Stimulated activated effector memory CD8-positive, alpha-beta T cell treated with anti-CD3 and anti-CD28 coated beads, Interleukin-12 subunit alpha, Interleukin-12 subunit beta, amount 100 ng/mL, for 72 hours (primary cell): ENCODE results near the gene VPS26B.
"Not testable (repeated sequence)": the region's sequence is repeated elsewhere in the genome, so short reads cannot be mapped to it uniquely, and the experiment has no call there.

Experiments
- ATAC-seq: fragments of 150-1000 bp; cut with Tn5 transposase; 2 replicates; pipeline ENCODE4 v1.10.0; 2021
- DNase-seq, 2 donors: peaks; one replicate each; pipeline ENCODE4 v3.0.0; 2021 to 2022; ENCODE audit warnings: low spot score in 2 of 2
- H3K27ac Mint-ChIP-seq: one replicate; pipeline ENCODE4 v1.8.0; 2022; ENCODE audit warnings: mild to moderate bottlenecking, mixed read lengths
- H3K36me3 Mint-ChIP-seq: one replicate; pipeline ENCODE4 v1.8.0; 2022; ENCODE audit warnings: mild to moderate bottlenecking, mixed read lengths
- H3K4me1 Mint-ChIP-seq: one replicate; pipeline ENCODE4 v1.8.0; 2022; ENCODE audit warnings: mixed read lengths
- H3K4me3 Mint-ChIP-seq: one replicate; pipeline ENCODE4 v1.8.0; 2022; ENCODE audit warnings: mild to moderate bottlenecking, mixed read lengths
- H3K9me3 Mint-ChIP-seq: one replicate; pipeline ENCODE4 v1.8.0; 2022; ENCODE audit warnings: mixed read lengths

Gene VPS26B

GRCh38 chr11:134223836-134224709 is at the start of gene VPS26B, which contains the start of gene NCAPD3:
TSS of gene VPS26B (plus strand) at chr11:134224671. CDS start at chr11:134225123, 452 bp downstream.
TSS of gene NCAPD3 (minus strand) at chr11:134223967. CDS start at chr11:134223926, 41 bp downstream.
- peaks cover 60% of the 10 kb centered on the region for H3K36me3 Mint-ChIP-seq
- peak; percentile 92 to 97 for DNase-seq
- no peaks in the 10 kb centered on the region for H3K9me3 Mint-ChIP-seq
- H3K4me3 Mint-ChIP-seq = peak within 1 kb of the TSS; percentile 95
- peak; percentile 85 for ATAC-seq
- peaks cover 57% of the 10 kb centered on the region for H3K4me1 Mint-ChIP-seq
- peak within 1 kb of the TSS; percentile 97 for H3K27ac Mint-ChIP-seq

- peak in 1 of 2 donors; percentile 15 for DNase-seq
- H3K36me3 Mint-ChIP-seq = peaks cover 93% of the 10 kb centered on the region
- H3K9me3 Mint-ChIP-seq = no peaks in the 10 kb centered on the region
- no peak overlapping the region for H3K27ac Mint-ChIP-seq
- H3K4me1 Mint-ChIP-seq = no peaks in the 10 kb centered on the region
- ATAC-seq = no peak
- no peak overlapping the region for H3K4me3 Mint-ChIP-seq
Observed at GRCh38 chr11:134176284-134176683, 48.2 kb upstream of the VPS26B start.

- H3K36me3 Mint-ChIP-seq = peaks cover 80% of the 10 kb centered on the region
- no peak for DNase-seq
- H3K27ac Mint-ChIP-seq = peak overlapping the region; percentile 20
Observed at GRCh38 chr11:134178032-134178674, 46.3 kb upstream of the VPS26B start.

GRCh38 chr11:134181707-134182106 is 42.8 kb upstream of the VPS26B start:
- Mint-ChIP-seq H3K36me3 (peaks cover 80% of the 10 kb centered on the region), H3K9me3 (no peaks in the 10 kb centered on the region), H3K4me3 (no peak overlapping the region), H3K27ac (no peak overlapping the region), H3K4me1 (no peaks in the 10 kb centered on the region)
- ATAC-seq = no peak
- DNase-seq = no peak

More at GRCh38 chr11:134178032-134178674, 46.3 kb upstream of the VPS26B start:
- no peaks in the 10 kb centered on the region for H3K9me3 Mint-ChIP-seq
- H3K4me3 Mint-ChIP-seq = no peak overlapping the region
- no peak for ATAC-seq
- H3K4me1 Mint-ChIP-seq = no peaks in the 10 kb centered on the region

GRCh38 chr11:134188092-134188491 is 36.4 kb upstream of the VPS26B start:
- H3K4me3 Mint-ChIP-seq, H3K9me3 Mint-ChIP-seq, H3K27ac Mint-ChIP-seq, DNase-seq, H3K4me1 Mint-ChIP-seq, ATAC-seq: not testable (repeated sequence)
- peaks cover 99% of the 10 kb centered on the region for H3K36me3 Mint-ChIP-seq

GRCh38 chr11:134196756-134197155 is 27.7 kb upstream of the VPS26B start:
- DNase-seq = no peak
- H3K36me3 Mint-ChIP-seq = peaks cover 100% of the 10 kb centered on the region
- no peak for ATAC-seq
- peaks cover 6% of the 10 kb centered on the region for H3K4me1 Mint-ChIP-seq
- no peak overlapping the region for H3K4me3 Mint-ChIP-seq
- no peaks in the 10 kb centered on the region for H3K9me3 Mint-ChIP-seq
- peak overlapping the region; percentile 20 for H3K27ac Mint-ChIP-seq

- Mint-ChIP-seq H3K27ac (no peak overlapping the region), H3K36me3 (peaks cover 100% of the 10 kb centered on the region), H3K4me3 (no peak overlapping the region), H3K9me3 (no peaks in the 10 kb centered on the region), H3K4me1 (peaks cover 6% of the 10 kb centered on the region)
- ATAC-seq (no peak), DNase-seq (no peak)
Observed at GRCh38 chr11:134199531-134199930, 24.9 kb upstream of the VPS26B start.

- no peak for DNase-seq
- Mint-ChIP-seq H3K27ac (no peak overlapping the region), H3K4me1 (peaks cover 6% of the 10 kb centered on the region), H3K9me3 (no peaks in the 10 kb centered on the region), H3K4me3 (no peak overlapping the region), H3K36me3 (peaks cover 100% of the 10 kb centered on the region)
- ATAC-seq = no peak
Observed at GRCh38 chr11:134200688-134201087, 23.8 kb upstream of the VPS26B start.

GRCh38 chr11:134202661-134203060 is 21.8 kb upstream of the VPS26B start:
- ATAC-seq (no peak), DNase-seq (no peak)
- Mint-ChIP-seq H3K27ac (no peak overlapping the region), H3K4me3 (no peak overlapping the region), H3K4me1 (no peaks in the 10 kb centered on the region), H3K9me3 (no peaks in the 10 kb centered on the region), H3K36me3 (peaks cover 99% of the 10 kb centered on the region)

- H3K4me1 Mint-ChIP-seq = no peaks in the 10 kb centered on the region
- no peak for ATAC-seq
- H3K36me3 Mint-ChIP-seq = peaks cover 99% of the 10 kb centered on the region
- no peaks in the 10 kb centered on the region for H3K9me3 Mint-ChIP-seq
- H3K4me3 Mint-ChIP-seq = no peak overlapping the region
- H3K27ac Mint-ChIP-seq = no peak overlapping the region
- no peak for DNase-seq
Observed at GRCh38 chr11:134205729-134206128, 18.7 kb upstream of the VPS26B start.

- ATAC-seq = no peak
- Mint-ChIP-seq H3K36me3 (peaks cover 99% of the 10 kb centered on the region), H3K4me1 (no peaks in the 10 kb centered on the region), H3K9me3 (no peaks in the 10 kb centered on the region), H3K27ac (no peak overlapping the region), H3K4me3 (no peak overlapping the region)
- DNase-seq = no peak
Observed at GRCh38 chr11:134206185-134206584, 18.3 kb upstream of the VPS26B start.

GRCh38 chr11:134207538-134208239 is 16.8 kb upstream of the VPS26B start:
- Mint-ChIP-seq H3K27ac (no peak overlapping the region), H3K36me3 (peaks cover 99% of the 10 kb centered on the region)
- ATAC-seq = no peak

GRCh38 chr11:134215836-134216235 is 8.6 kb upstream of the VPS26B start:
- Mint-ChIP-seq H3K9me3 (no peaks in the 10 kb centered on the region), H3K4me1 (peaks cover 13% of the 10 kb centered on the region), H3K4me3 (no peak overlapping the region), H3K27ac (no peak overlapping the region), H3K36me3 (peaks cover 85% of the 10 kb centered on the region)
- no peak for DNase-seq
- no peak for ATAC-seq

More at GRCh38 chr11:134207538-134208239, 16.8 kb upstream of the VPS26B start:
- H3K4me1 Mint-ChIP-seq = no peaks in the 10 kb centered on the region
- no peaks in the 10 kb centered on the region for H3K9me3 Mint-ChIP-seq
- H3K4me3 Mint-ChIP-seq = no peak overlapping the region
- peak; percentile 53 to 76 for DNase-seq

GRCh38 chr11:134216816-134217215 is 7.7 kb upstream of the VPS26B start:
- H3K36me3 Mint-ChIP-seq = peaks cover 85% of the 10 kb centered on the region
- no peaks in the 10 kb centered on the region for H3K9me3 Mint-ChIP-seq
- no peak for ATAC-seq
- H3K27ac Mint-ChIP-seq = no peak overlapping the region
- H3K4me1 Mint-ChIP-seq = peaks cover 13% of the 10 kb centered on the region
- no peak overlapping the region for H3K4me3 Mint-ChIP-seq
- no peak for DNase-seq

- ATAC-seq (no peak), DNase-seq (no peak)
- Mint-ChIP-seq H3K27ac (peak overlapping the region; percentile 97), H3K36me3 (peaks cover 69% of the 10 kb centered on the region), H3K4me3 (peak overlapping the region; percentile 95), H3K9me3 (no peaks in the 10 kb centered on the region), H3K4me1 (peaks cover 60% of the 10 kb centered on the region)
Observed at GRCh38 chr11:134223121-134223520, 1.4 kb upstream of the VPS26B start.
